MCF 10A (cell line): ENCODE data around the gene IL12RB2. TPM values are rescaled to one million over a fixed set of nuclear protein-coding genes. Genes with fewer than 3 reads are reported as not detected.

ENCODE experiments used
- BruUV-seq: library from RNA; stranded (reverse); fragments of 400-500 nt; replicated peaks from 2 replicates; lab custom pipeline; 2021; lab: Mats Ljungman, UMichigan
- CTCF ChIA-PET: fragments of 300-600 bp; sonication (Branson Sonifier 250); formaldehyde crosslinking; extraction: SDS; loops from one replicate; lab custom pipeline; 2021; ENCODE audit warnings: antibody characterized with exemption, inconsistent platforms; lab: Yijun Ruan, JAX
- POLR2A ChIA-PET: fragments of 300-600, 350-650 bp; sonication (Branson Sonifier 250); formaldehyde crosslinking; extraction: SDS; loops from one replicate; lab custom pipeline; 2020; ENCODE audit warnings: antibody characterized with exemption, inconsistent platforms; lab: Yijun Ruan, JAX
- DNase-seq: peaks from one replicate; pipeline ENCODE4 v3.0.0-alpha.2; 2018; ENCODE audit not compliant: unreplicated experiment
- H3K27ac Mint-ChIP-seq: one replicate; pipeline ENCODE4 v1.8.0; 2022; ENCODE audit warnings: mild to moderate bottlenecking, low read depth, mixed read lengths; ENCODE audit not compliant: unreplicated experiment
- H3K27me3 Mint-ChIP-seq: one replicate; pipeline ENCODE4 v1.8.0; 2022; ENCODE audit warnings: mixed read lengths; ENCODE audit not compliant: insufficient read depth, unreplicated experiment
- H3K36me3 Mint-ChIP-seq: one replicate; pipeline ENCODE4 v1.8.0; 2022; ENCODE audit warnings: mild to moderate bottlenecking, moderate library complexity, mixed read lengths; ENCODE audit not compliant: insufficient read depth, unreplicated experiment
- H3K4me1 Mint-ChIP-seq: one replicate; pipeline ENCODE4 v1.8.0; 2022; ENCODE audit warnings: mixed read lengths; ENCODE audit not compliant: insufficient read depth, unreplicated experiment
- H3K4me3 Mint-ChIP-seq: one replicate; pipeline ENCODE4 v1.8.0; 2022; ENCODE audit warnings: mild to moderate bottlenecking, moderate library complexity, mixed read lengths; ENCODE audit not compliant: unreplicated experiment
- H3K9me3 Mint-ChIP-seq: one replicate; pipeline ENCODE4 v1.8.0; 2022; ENCODE audit warnings: mixed read lengths; ENCODE audit not compliant: unreplicated experiment
- intact Hi-C: fragments of 100-400 bp; cut with micrococcal nuclease; formaldehyde crosslinking; loops from 2 replicates; pipeline ENCODE4 v1.14.1; 2022
- total RNA-seq: library from RNA; stranded (reverse); gene quantifications from 2 replicates; pipeline ENCODE4 v1.2.3, GENCODE V29; 2022
- TF ChIP-seq, protein P1 (sequence below): fragments of 200-600 bp; IDR thresholded peaks from one replicate; pipeline ENCODE4 v1.8.0; 2022; ENCODE audit warnings: antibody characterized with exemption, mild to moderate bottlenecking; ENCODE audit not compliant: unreplicated experiment

The IL12RB2 gene
- total RNA-seq, 1 experiment from 2014 or later, result not detected

DNA sequence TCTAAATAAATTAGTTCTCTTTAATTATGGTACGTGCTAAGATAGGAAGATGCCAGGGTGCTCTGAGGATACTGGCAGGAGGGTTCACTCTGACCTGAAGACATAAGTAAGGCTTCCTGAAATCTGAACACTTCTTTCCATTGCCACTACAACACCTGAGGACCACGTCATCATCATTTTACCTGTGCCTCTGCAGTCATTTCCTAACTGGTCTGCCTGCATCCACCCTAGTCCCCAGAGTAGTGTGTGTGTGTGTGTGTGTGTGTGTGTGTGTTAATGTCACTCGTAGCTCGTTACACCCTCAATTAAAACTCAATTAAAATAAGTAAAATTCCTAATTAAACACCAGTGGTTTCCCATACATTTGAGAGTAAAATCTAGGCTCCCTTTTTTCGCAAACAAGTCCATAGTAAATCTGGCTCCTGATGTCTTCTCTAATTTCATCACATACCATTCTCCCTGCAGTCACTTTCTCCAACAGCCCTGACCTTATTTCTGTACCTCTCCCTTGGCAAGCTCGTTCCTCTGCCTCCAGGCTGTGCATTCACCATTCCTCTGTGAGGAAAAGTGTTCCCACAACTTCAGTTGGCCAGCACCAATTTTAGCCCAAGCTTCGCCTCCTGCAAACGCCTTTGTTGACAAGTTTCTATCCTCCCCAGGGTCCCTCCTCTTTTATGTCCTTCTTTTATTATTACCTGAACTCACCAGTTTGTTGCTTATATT is 8.7 kb downstream of the IL12RB2 start:
- TF ChIP-seq, protein P1, sequence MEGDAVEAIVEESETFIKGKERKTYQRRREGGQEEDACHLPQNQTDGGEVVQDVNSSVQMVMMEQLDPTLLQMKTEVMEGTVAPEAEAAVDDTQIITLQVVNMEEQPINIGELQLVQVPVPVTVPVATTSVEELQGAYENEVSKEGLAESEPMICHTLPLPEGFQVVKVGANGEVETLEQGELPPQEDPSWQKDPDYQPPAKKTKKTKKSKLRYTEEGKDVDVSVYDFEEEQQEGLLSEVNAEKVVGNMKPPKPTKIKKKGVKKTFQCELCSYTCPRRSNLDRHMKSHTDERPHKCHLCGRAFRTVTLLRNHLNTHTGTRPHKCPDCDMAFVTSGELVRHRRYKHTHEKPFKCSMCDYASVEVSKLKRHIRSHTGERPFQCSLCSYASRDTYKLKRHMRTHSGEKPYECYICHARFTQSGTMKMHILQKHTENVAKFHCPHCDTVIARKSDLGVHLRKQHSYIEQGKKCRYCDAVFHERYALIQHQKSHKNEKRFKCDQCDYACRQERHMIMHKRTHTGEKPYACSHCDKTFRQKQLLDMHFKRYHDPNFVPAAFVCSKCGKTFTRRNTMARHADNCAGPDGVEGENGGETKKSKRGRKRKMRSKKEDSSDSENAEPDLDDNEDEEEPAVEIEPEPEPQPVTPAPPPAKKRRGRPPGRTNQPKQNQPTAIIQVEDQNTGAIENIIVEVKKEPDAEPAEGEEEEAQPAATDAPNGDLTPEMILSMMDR, result no peak
- CTCF ChIA-PET, result interaction anchor here (0.5 to 1.0 kb wide), 3 partner anchors 180 to 613 kb away, joined by 3 read pairs; no protein-coding TSS in a partner anchor

DNA sequence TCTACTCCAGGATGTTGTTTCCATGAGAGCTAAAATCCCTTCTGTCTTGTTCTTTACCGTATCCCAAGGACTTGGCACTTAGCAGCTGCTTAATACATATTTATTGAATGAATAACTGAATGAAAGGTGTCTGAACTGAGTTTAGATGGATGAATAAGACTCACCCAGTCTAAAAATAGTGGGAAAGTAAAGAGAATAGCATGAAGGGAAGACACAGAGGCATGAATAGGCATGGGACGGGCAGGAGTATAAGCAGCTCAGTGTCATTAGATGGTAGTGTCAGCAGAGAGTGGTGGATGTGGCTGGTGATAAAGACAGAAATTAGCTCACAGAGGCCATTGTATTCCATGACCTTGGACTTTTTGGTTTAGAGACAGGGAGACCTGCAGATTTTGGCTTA is 9.2 kb downstream of the IL12RB2 start:
- H3K4me1 Mint-ChIP-seq, result no peaks in the 10 kb centered on the region
- H3K27ac Mint-ChIP-seq, result no peak overlapping the region
- intact Hi-C loops, result no loop called here
- no peak overlapping the region for H3K4me3 Mint-ChIP-seq
- H3K9me3 Mint-ChIP-seq, result no peaks in the 10 kb centered on the region
- DNase-seq, result no peak
- no peaks in the 10 kb centered on the region for H3K36me3 Mint-ChIP-seq
- ChIA-PET POLR2A (interaction anchor here (0.6 kb wide), 1 partner anchor 33 kb away, joined by 3 read pairs; no protein-coding TSS in a partner anchor), CTCF (interaction anchor here (0.5 to 1.0 kb wide), 3 partner anchors 179 to 613 kb away, joined by 3 read pairs; no protein-coding TSS in a partner anchor)
- BruUV-seq, result no TSS peak
- no peaks in the 10 kb centered on the region for H3K27me3 Mint-ChIP-seq
- TF ChIP-seq, protein P1, result no peak

More for the DNA sequence above, 8.7 kb downstream of the IL12RB2 start:
- Mint-ChIP-seq H3K4me3 (no peak overlapping the region), H3K27me3 (no peaks in the 10 kb centered on the region), H3K36me3 (no peaks in the 10 kb centered on the region), H3K9me3 (no peaks in the 10 kb centered on the region), H3K27ac (no peak overlapping the region), H3K4me1 (no peaks in the 10 kb centered on the region)
- intact Hi-C loops, result no loop called here
- POLR2A ChIA-PET, result interaction anchor here (0.6 to 1.2 kb wide), 2 partner anchors 29 to 33 kb away, joined by 3 to 4 read pairs; no protein-coding TSS in a partner anchor
- no peak for DNase-seq
- BruUV-seq, result no TSS peak

DNA sequence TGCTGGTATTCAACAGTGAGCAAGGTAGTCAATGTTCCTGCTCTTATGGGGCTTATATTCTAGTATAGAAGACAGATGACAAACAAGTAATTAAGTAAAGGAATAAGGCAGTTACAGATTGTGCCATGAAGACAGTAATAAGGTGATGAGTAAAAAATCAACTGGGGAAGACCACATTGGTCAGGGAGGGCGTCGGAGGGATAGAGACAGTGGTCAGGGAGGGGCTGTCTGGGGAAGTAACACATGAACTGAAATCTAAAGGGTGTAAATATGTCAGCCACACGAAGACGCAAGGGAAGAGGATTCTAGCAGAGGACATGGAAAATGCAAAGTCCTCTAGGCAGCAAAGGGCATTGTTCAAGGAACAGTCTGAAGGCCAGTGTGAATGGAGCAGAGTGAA is 10.1 kb downstream of the IL12RB2 start:
- intact Hi-C loops, result no loop called here
- Mint-ChIP-seq H3K36me3 (no peaks in the 10 kb centered on the region), H3K9me3 (no peaks in the 10 kb centered on the region), H3K27me3 (no peaks in the 10 kb centered on the region), H3K27ac (no peak overlapping the region), H3K4me1 (no peaks in the 10 kb centered on the region), H3K4me3 (no peak overlapping the region)
- no TSS peak for BruUV-seq
- CTCF ChIA-PET, result no interaction called here
- TF ChIP-seq, protein P1, result no peak
- POLR2A ChIA-PET, result interaction anchor here (1.2 kb wide), 1 partner anchor 16 kb away, joined by 3 read pairs; no protein-coding TSS in a partner anchor
- DNase-seq, result no peak

DNA sequence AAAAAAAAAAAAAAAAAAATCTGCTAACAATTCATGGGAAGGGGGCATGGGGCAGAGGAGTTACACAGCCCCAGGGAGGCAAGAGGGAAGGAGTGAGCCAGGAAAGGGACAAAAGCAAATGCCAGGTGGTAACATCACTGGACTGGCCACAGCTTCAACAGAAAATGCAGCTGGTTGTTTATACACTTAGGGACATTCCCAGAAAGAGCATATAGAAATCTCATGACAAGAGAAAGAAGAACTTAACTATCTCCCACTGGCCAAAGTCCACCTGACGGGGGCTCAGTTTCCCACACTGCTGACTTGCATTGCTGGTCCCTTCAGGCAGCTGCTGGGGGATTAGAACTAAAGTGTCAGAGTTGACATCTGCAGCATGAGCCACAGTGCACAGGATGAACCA is 14.8 kb downstream of the IL12RB2 start:
- TF ChIP-seq, protein P1, result no peak
- Mint-ChIP-seq H3K27me3 (no peaks in the 10 kb centered on the region), H3K36me3 (no peaks in the 10 kb centered on the region), H3K27ac (no peak overlapping the region), H3K9me3 (no peaks in the 10 kb centered on the region), H3K4me1 (no peaks in the 10 kb centered on the region), H3K4me3 (no peak overlapping the region)
- intact Hi-C loops, result no loop called here
- BruUV-seq, result no TSS peak
- DNase-seq, result no peak
- ChIA-PET POLR2A (no interaction called here), CTCF (interaction anchor here (0.5 to 1.2 kb wide), 2 partner anchors 178 to 438 kb away, joined by 3 to 5 read pairs; no protein-coding TSS in a partner anchor)
